ENCODE measurements around the gene TIMM22. TPM values are rescaled to one million over a fixed set of nuclear protein-coding genes. Genes with fewer than 3 reads are reported as not detected.

Gene TIMM22
- total RNA-seq, 3 donors from 2014 or later (not counting 1 experiment from before 2014, with no cell fraction given), result 7.8 to 11.3 (median 8.9) TPM

DNA sequence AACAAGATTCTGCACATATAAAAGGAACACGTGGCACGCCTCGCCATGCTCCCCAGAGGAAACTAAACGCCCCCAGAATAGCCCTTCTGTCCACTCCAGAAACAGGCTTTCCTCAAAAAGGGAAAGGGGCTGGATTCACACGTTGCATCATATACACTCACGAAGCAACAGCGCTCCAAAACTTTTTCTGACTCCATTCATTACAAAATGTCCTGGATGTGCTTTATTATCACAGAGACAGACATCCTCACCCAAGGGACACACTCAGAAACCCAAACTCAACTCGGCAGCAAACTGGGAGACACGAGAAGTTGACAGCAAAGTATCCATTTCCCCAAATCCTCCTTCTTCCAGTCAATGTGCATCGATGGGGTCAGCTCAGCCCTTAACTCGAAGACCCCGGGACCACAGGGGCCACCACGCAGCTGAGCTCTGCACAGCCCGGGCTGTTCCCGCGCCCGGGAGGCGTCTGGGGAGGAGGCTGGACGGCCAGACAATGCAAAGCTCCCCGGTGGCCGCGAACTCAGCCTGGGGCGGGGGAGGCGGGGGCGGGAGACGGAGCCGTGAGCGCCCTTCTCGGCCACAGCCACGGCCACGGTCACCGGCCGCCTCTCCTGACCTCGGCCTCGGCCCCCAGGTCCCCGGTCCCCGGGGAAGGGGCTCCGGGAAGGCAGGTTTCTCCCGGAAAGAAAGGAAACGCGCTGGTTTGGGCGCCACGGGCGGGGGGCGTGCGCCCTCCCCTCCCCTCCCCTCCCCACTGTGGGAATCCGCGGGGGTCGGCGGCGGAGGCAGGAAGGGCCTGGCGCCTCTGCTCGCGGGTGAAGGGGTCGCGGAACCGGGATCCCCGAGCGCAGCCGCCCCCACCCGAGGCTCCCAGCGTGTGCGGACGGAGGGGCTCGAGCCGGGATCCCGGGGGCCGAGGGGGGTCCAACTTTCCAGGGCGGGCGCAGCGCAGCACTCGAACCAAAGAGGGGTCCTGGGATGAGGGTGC is 18.5 kb upstream of the TIMM22 start:
- peak in 1 of 2 donors; percentile 32 for DNase-seq
- 3% methylated on average over 63 of the region's 72 CpGs for WGBS (ENCODE audit: insufficient coverage)
- no peaks in the 10 kb centered on the region for H3K9me3 Mint-ChIP-seq
- Histone ChIP-seq H3K4me3 (ENCODE audit: low read length) (no peak overlapping the region), H3K27me3 (ENCODE audit: control insufficient read depth, insufficient read depth, low read length) (peaks cover 27% of the 10 kb centered on the region), H3K9me3 (ENCODE audit: control insufficient read depth, insufficient read depth, low read length) (no peaks in the 10 kb centered on the region), H3K4me1 (ENCODE audit: control insufficient read depth, insufficient read depth, low read length) (peaks cover 21% of the 10 kb centered on the region), H3K36me3 (ENCODE audit: control insufficient read depth, insufficient read depth, low read length) (no peaks in the 10 kb centered on the region), H3K27ac (ENCODE audit: low read length) (no peak overlapping the region)
- peak overlapping the region; percentile 75 for H3K4me3 Mint-ChIP-seq
- intact Hi-C loops (cut with micrococcal nuclease), result no loop called here
- H3K27me3 Mint-ChIP-seq (ENCODE audit: low read depth in 2 of 2), result peaks cover 23 to 37% of the 10 kb centered on the region in 2 donors
- ATAC-seq, result no peak
- no peak overlapping the region for H3K27ac Mint-ChIP-seq
- TF ChIP-seq, protein P1, sequence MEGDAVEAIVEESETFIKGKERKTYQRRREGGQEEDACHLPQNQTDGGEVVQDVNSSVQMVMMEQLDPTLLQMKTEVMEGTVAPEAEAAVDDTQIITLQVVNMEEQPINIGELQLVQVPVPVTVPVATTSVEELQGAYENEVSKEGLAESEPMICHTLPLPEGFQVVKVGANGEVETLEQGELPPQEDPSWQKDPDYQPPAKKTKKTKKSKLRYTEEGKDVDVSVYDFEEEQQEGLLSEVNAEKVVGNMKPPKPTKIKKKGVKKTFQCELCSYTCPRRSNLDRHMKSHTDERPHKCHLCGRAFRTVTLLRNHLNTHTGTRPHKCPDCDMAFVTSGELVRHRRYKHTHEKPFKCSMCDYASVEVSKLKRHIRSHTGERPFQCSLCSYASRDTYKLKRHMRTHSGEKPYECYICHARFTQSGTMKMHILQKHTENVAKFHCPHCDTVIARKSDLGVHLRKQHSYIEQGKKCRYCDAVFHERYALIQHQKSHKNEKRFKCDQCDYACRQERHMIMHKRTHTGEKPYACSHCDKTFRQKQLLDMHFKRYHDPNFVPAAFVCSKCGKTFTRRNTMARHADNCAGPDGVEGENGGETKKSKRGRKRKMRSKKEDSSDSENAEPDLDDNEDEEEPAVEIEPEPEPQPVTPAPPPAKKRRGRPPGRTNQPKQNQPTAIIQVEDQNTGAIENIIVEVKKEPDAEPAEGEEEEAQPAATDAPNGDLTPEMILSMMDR (IDR thresholded peaks at IDR 0.05), result no peak
- peaks cover 12 to 17% of the 10 kb centered on the region in 2 donors for H3K4me1 Mint-ChIP-seq
- no peaks in the 10 kb centered on the region for H3K36me3 Mint-ChIP-seq

DNA sequence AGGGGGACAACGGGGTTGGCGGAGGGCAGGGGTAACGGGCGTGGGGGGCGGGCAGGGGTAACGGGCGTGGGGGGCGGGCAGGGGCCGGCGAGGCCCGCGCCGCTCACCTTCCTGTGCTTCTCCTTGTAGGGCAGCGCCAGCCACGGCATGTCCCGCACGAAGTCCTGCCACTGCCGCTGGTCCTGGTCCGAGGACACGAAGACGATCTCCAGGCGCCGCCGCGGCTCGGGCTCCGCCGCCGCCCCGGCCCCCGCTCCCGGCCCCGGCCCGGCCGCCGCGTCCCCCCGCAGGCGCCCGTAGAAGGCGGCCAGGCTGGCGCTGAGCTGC is 17.8 kb upstream of the TIMM22 start:
- Mint-ChIP-seq H3K27me3 (ENCODE audit: low read depth in 2 of 2) (peaks cover 22 to 35% of the 10 kb centered on the region in 2 donors), H3K4me3 (no peak overlapping the region), H3K27ac (no peak overlapping the region), H3K36me3 (no peaks in the 10 kb centered on the region), H3K4me1 (peaks cover 12 to 17% of the 10 kb centered on the region in 2 donors), H3K9me3 (no peaks in the 10 kb centered on the region)
- intact Hi-C loops (cut with micrococcal nuclease), result no loop called here
- H3K4me1 ChIP-seq (ENCODE audit: control insufficient read depth, insufficient read depth, low read length), result peaks cover 21% of the 10 kb centered on the region
- H3K27ac ChIP-seq (ENCODE audit: low read length), result no peak overlapping the region
- DNase-seq (no peak), ATAC-seq (peak in 2 of 3 donors; percentile 3 to 9)
- WGBS (ENCODE audit: insufficient coverage), result under 1% methylated on average over 42 of the region's 42 CpGs
- no peak overlapping the region for H3K4me3 ChIP-seq (ENCODE audit: low read length)
- no peaks in the 10 kb centered on the region for H3K9me3 ChIP-seq (ENCODE audit: control insufficient read depth, insufficient read depth, low read length)
- peaks cover 27% of the 10 kb centered on the region for H3K27me3 ChIP-seq (ENCODE audit: control insufficient read depth, insufficient read depth, low read length)
- TF ChIP-seq, protein P1 (IDR thresholded peaks at IDR 0.05), result no peak
- no peaks in the 10 kb centered on the region for H3K36me3 ChIP-seq (ENCODE audit: control insufficient read depth, insufficient read depth, low read length)

DNA sequence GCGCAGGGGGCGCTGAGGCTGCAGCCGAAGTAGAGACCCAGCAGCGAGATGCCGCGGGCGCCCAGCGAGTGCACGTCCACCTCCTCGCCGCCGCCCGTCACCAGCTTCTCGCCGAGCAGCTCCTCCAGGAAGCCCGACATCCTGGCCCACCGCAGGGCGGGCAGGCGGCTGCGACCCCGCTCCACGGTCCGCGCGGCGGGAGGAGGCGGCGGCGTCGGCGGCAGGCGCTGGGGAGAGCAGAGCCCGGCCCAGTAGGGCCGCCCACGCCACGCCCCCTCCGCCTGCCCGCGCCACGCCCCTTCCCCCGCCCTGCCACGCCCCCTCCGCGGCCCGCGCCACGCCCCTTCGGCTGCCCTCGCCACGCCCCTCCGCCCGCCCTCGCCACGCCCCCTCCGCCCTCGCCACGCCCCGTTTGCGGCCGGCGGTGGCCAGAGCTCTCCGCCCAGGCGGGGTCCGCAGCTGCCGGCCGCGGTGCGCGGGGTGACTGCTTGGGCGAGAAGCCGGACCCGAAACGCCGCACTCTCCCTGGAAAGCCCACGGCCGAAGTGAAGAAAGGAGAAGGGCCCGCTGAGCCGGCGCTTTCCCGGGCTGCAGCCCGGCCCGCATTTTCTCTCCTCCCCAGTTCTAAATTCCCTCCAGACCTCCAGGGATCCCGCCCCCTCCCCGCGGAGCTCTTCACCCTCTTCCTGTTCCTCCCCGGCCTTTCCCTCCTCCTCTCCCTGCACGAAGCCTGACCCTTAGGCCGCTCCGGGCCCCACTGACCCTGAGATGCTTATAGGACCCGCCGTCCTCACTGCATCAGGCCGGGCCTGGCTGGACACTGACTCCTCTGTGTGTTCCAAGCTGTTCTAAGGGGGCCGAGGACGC is 17.2 kb upstream of the TIMM22 start, which contains the start of gene NXN:
Gene NXN (minus strand): TSS at position 238 of the 867 bp plus-strand sequence.
- H3K27me3 ChIP-seq (ENCODE audit: control insufficient read depth, insufficient read depth, low read length), result peaks cover 27% of the 10 kb centered on the region
- peaks cover 21% of the 10 kb centered on the region for H3K4me1 ChIP-seq (ENCODE audit: control insufficient read depth, insufficient read depth, low read length)
- no peak within 1 kb of the TSS for H3K27ac ChIP-seq (ENCODE audit: low read length)
- TF ChIP-seq, protein P1 (IDR thresholded peaks at IDR 0.05), result no peak
- no peaks in the 10 kb centered on the region for H3K9me3 ChIP-seq (ENCODE audit: control insufficient read depth, insufficient read depth, low read length)
- peak within 1 kb of the TSS in 1 of 2 donors; percentile 83 for H3K27ac Mint-ChIP-seq
- H3K27me3 Mint-ChIP-seq (ENCODE audit: low read depth in 2 of 2), result peaks cover 19 to 30% of the 10 kb centered on the region in 2 donors
- no peaks in the 10 kb centered on the region for H3K36me3 Mint-ChIP-seq
- peak within 1 kb of the TSS; percentile 61 for H3K4me3 ChIP-seq (ENCODE audit: low read length)
- peak within 1 kb of the TSS; percentile 80 for H3K4me3 Mint-ChIP-seq
- H3K9me3 Mint-ChIP-seq, result no peaks in the 10 kb centered on the region
- H3K4me1 Mint-ChIP-seq, result peaks cover 12 to 17% of the 10 kb centered on the region in 2 donors
- intact Hi-C loops (cut with micrococcal nuclease), result loop anchor here (2.0 kb wide), 1 partner anchor 17 kb away; the partner anchor contains the start of gene TIMM22
- no peaks in the 10 kb centered on the region for H3K36me3 ChIP-seq (ENCODE audit: control insufficient read depth, insufficient read depth, low read length)
- DNase-seq (peak; percentile 87 to 91), ATAC-seq (peak; percentile 93 to 99 (median 95))
- 1% methylated on average over 94 of the region's 94 CpGs for WGBS (ENCODE audit: insufficient coverage)

Measured in natural killer cell (primary cell).